NCI-H187 treated with DMSO at 0.1 percent for 48 hours (cell line): ENCODE data around the gene MFAP4.
"Not testable (repeated sequence)": the region's sequence is repeated elsewhere in the genome, so short reads cannot be mapped to it uniquely, and the experiment has no call there.

ENCODE experiments used
- DNase-seq: peaks from one replicate; lab custom pipeline; 2025; lab: John Stamatoyannopoulos, UW

Gene MFAP4

GRCh38 chr17:19370493-19370960 lies 16.5 kb downstream of the MFAP4 start:
- no peak for DNase-seq

- DNase-seq, result no peak
Measured at GRCh38 chr17:19369846-19370492, 17.0 kb downstream of the MFAP4 start.

GRCh38 chr17:19369107-19369778 lies 17.7 kb downstream of the MFAP4 start:
- DNase-seq, result no peak

GRCh38 chr17:19368229-19368628 lies 18.8 kb downstream of the MFAP4 start:
- no peak for DNase-seq

GRCh38 chr17:19366637-19366972 lies 20.4 kb downstream of the MFAP4 start:
- no peak for DNase-seq

GRCh38 chr17:19365833-19366636 lies 21.0 kb downstream of the MFAP4 start:
- DNase-seq, result no peak

GRCh38 chr17:19365499-19365817 lies 21.5 kb downstream of the MFAP4 start:
- no peak for DNase-seq

- DNase-seq, result no peak
Measured at GRCh38 chr17:19364699-19365498, 22.1 kb downstream of the MFAP4 start.

- DNase-seq, result no peak
Measured at GRCh38 chr17:19363460-19364035, 23.4 kb downstream of the MFAP4 start.

- no peak for DNase-seq
Measured at GRCh38 chr17:19363114-19363438, 23.9 kb downstream of the MFAP4 start.

GRCh38 chr17:19362277-19363113 lies 24.5 kb downstream of the MFAP4 start, which contains the start of gene B9D1:
Gene B9D1, minus strand, starts transcription at chr17:19362723. Its CDS starts 154 bp downstream, at chr17:19362569.
- no peak for DNase-seq

- no peak for DNase-seq
Measured at GRCh38 chr17:19361944-19362276, 25.1 kb downstream of the MFAP4 start.

GRCh38 chr17:19361326-19361725 lies 25.7 kb downstream of the MFAP4 start:
- DNase-seq, result no peak

GRCh38 chr17:19360772-19361171 lies 26.2 kb downstream of the MFAP4 start:
- no peak for DNase-seq

- no peak for DNase-seq
Measured at GRCh38 chr17:19359856-19360255, 27.1 kb downstream of the MFAP4 start.

GRCh38 chr17:19359151-19359550 lies 27.8 kb downstream of the MFAP4 start:
- DNase-seq, result no peak

- DNase-seq, result no peak
Measured at GRCh38 chr17:19357761-19358160, 29.2 kb downstream of the MFAP4 start.

GRCh38 chr17:19357351-19357750 lies 29.6 kb downstream of the MFAP4 start:
- no peak for DNase-seq

- no peak for DNase-seq
Measured at GRCh38 chr17:19354748-19355147, 32.2 kb downstream of the MFAP4 start.

- not testable (repeated sequence) for DNase-seq
Measured at GRCh38 chr17:19353401-19353800, 33.6 kb downstream of the MFAP4 start.

GRCh38 chr17:19348806-19349205 lies 38.2 kb downstream of the MFAP4 start:
- DNase-seq, result no peak
